GM12878 (cell line): ENCODE data around the gene THSD4. TPM values are rescaled to one million over a fixed set of nuclear protein-coding genes. Genes with fewer than 3 reads are reported as not detected.

ENCODE experiments used
- ATAC-seq: fragments of 200-7000 bp; cut with Tn5 transposase; 3 replicates; pipeline ENCODE4 v1.9.1; 2020; ENCODE audit warnings: mild to moderate bottlenecking, moderate library complexity
- BruUV-seq: library from RNA; stranded (reverse); fragments of 400-500 nt; replicated peaks from 2 replicates; lab custom pipeline; 2021; lab: Mats Ljungman, UMichigan
- CTCF ChIA-PET: fragments of 300-600 bp; sonication (Branson Sonifier 250); formaldehyde crosslinking; extraction: SDS; loops from one replicate; lab custom pipeline; 2021; ENCODE audit warnings: inconsistent platforms; lab: Yijun Ruan, JAX
- POLR2A ChIA-PET: fragments of 350-600 bp; formaldehyde crosslinking; extraction: SDS; loops from one replicate; lab custom pipeline; 2021; ENCODE audit warnings: inconsistent platforms; lab: Charles Lee
- RAD21 ChIA-PET: fragments of 300-600 bp; sonication (Branson Sonifier 250); formaldehyde crosslinking; loops from one replicate; lab custom pipeline; 2023; ENCODE audit warnings: antibody characterized with exemption; ENCODE audit not compliant: unreplicated experiment; lab: Charles Lee
- SMC1A ChIA-PET: fragments of 300-600 bp; sonication (Branson Sonifier 250); formaldehyde crosslinking; loops from one replicate; lab custom pipeline; 2023; ENCODE audit not compliant: unreplicated experiment, uncharacterized antibody; lab: Charles Lee
- DNase-seq: peaks from one replicate; pipeline ENCODE4 v3.0.0-alpha.2; 2011; ENCODE audit warnings: low read depth, low spot score
- FAIRE-seq: peaks from 3 replicates; lab custom pipeline; 2011; peaks lifted over from hg19 to GRCh38; lab: Jason Lieb, UNC
- H2AFZ ChIP-seq: 2 replicates; pipeline ENCODE4 v1.6.0; 2011; ENCODE audit warnings: low read depth, low read length, control low read depth; ENCODE audit not compliant: control insufficient read depth
- H3K27ac ChIP-seq: 2 replicates; pipeline ENCODE4 v1.5.1; 2011; ENCODE audit warnings: control low read depth; ENCODE audit not compliant: control insufficient read depth, insufficient read depth
- H3K27me3 ChIP-seq, 2 experiments: replicated peaks in 1 of 2; 2 replicates each; pipeline versions ENCODE4 v1.6.0 to v1.6.1; 2011; ENCODE audit warnings: low read length in 1 of 2; ENCODE audit not compliant: control insufficient read depth in 2 of 2, insufficient read depth in 2 of 2
- H3K36me3 ChIP-seq, 2 experiments: 2 replicates each; pipeline ENCODE4 v1.5.1; 2011; ENCODE audit warnings: low read length in 1 of 2; ENCODE audit not compliant: control insufficient read depth in 2 of 2, insufficient read depth in 2 of 2
- H3K4me1 ChIP-seq: 2 replicates; pipeline ENCODE4 v1.6.1; 2011; ENCODE audit warnings: mild to moderate bottlenecking, low read length, moderate library complexity, mixed read lengths; ENCODE audit not compliant: control insufficient read depth, insufficient read depth
- H3K4me2 ChIP-seq: 2 replicates; pipeline ENCODE4 v1.6.0; 2011; ENCODE audit warnings: control low read depth; ENCODE audit not compliant: control insufficient read depth, insufficient read depth
- H3K4me3 ChIP-seq: fragments of 200-600 bp; sonication (generic); 2 replicates; pipeline ENCODE4 v1.5.1; 2016
- H3K79me2 ChIP-seq: 2 replicates; pipeline ENCODE4 v1.6.0; 2011; ENCODE audit warnings: low read length; ENCODE audit not compliant: control insufficient read depth, insufficient read depth
- H3K9ac ChIP-seq: 2 replicates; pipeline ENCODE4 v1.8.0; 2011; ENCODE audit warnings: low read length, control low read depth, mixed read lengths; ENCODE audit not compliant: control insufficient read depth, insufficient read depth
- H3K9me3 ChIP-seq: replicated peaks from 3 replicates; pipeline ENCODE4 v1.5.1; 2011; ENCODE audit warnings: mild to moderate bottlenecking, low read length; ENCODE audit not compliant: control insufficient read depth, insufficient read depth
- H4K20me1 ChIP-seq: 2 replicates; pipeline ENCODE4 v1.6.0; 2011; ENCODE audit not compliant: control insufficient read depth, insufficient read depth
- BHLHE40 ChIP-seq, 2 experiments: fragments of 450-650 bp in 1 of 2; IDR thresholded peaks; 2 replicates each; pipeline ENCODE4 v1.6.1; 2011 to 2017; ENCODE audit warnings: low read depth in 2 of 2, borderline replicate concordance in 1 of 2, improper control_type of control experiment in 1 of 2, low read length in 1 of 2, mild to moderate bottlenecking in 1 of 2
- CHD2 ChIP-seq: IDR thresholded peaks from 2 replicates; pipeline ENCODE4 v1.6.1; 2011; ENCODE audit warnings: low read depth, low read length, improper control_type of control experiment, borderline replicate concordance
- EED ChIP-seq: sonication (generic); IDR thresholded peaks from 2 replicates; pipeline ENCODE4 v1.6.1; 2016; ENCODE audit warnings: antibody characterized with exemption, low read depth
- ESRRA ChIP-seq: IDR thresholded peaks from 2 replicates; pipeline ENCODE4 v1.6.1; 2012; ENCODE audit warnings: mild to moderate bottlenecking, low read length, improper control_type of control experiment
- LARP7 ChIP-seq: fragments of 450-650 bp; IDR thresholded peaks from 2 replicates; pipeline ENCODE4 v1.6.1; 2017; ENCODE audit warnings: mild to moderate bottlenecking
- PAX5 ChIP-seq: IDR thresholded peaks from 2 replicates; pipeline ENCODE4 v1.6.1; 2011; ENCODE audit warnings: low read depth, low read length, borderline replicate concordance
- PAX8 ChIP-seq: fragments of 450-650 bp; IDR thresholded peaks from 2 replicates; pipeline ENCODE4 v1.6.1; 2017; ENCODE audit warnings: mild to moderate bottlenecking, moderate library complexity
- SP1 ChIP-seq: IDR thresholded peaks from one replicate; pipeline ENCODE4 v1.6.1; 2011; ENCODE audit warnings: low read depth, low read length
- USF1 ChIP-seq: IDR thresholded peaks from 2 replicates; pipeline ENCODE4 v1.6.1; 2011; ENCODE audit warnings: borderline replicate concordance, low read depth, mild to moderate bottlenecking, moderate library complexity, mixed read lengths, low read length; ENCODE audit not compliant: insufficient read depth; ENCODE audit errors: extremely low read length
- ZBTB11 ChIP-seq: fragments of 450-650 bp; formaldehyde crosslinking; IDR thresholded peaks from 2 replicates; pipeline ENCODE4 v1.5.0; 2022; ENCODE audit warnings: mild to moderate bottlenecking, missing genetic modification characterization
- WGBS: methylation state at CpG from one replicate; pipeline ENCODE4 v1.1.6; 2016; ENCODE audit warnings: low lambda C conversion rate; ENCODE audit not compliant: insufficient replicate concordance, insufficient coverage; ENCODE audit errors: missing lambda C conversion rate; 5-methylcytosine and 5-hydroxymethylcytosine counted together
- in situ Hi-C: fragments of 300-500 bp; cut with MboI; formaldehyde crosslinking; loops from 9 replicates; pipeline ENCODE4 v1.14.3; 2018; ENCODE audit warnings: mixed read lengths
- intact Hi-C: fragments of 100-400 bp; cut with micrococcal nuclease; formaldehyde crosslinking; loops from one replicate; pipeline ENCODE4 v1.14.2; 2022; ENCODE audit not compliant: unreplicated experiment
- polyA plus RNA-seq, 11 experiments: library from polyadenylated mRNA; depleted of rRNA in 4 of 11; unstranded in 6 of 11; stranded (reverse) in 5 of 11; fragments of >200 nt; fragmentation: Nextera tagmentation in 4 of 11; fragmentation: Illumina TruSeq in 1 of 11; extraction: Ambion mirVana in 4 of 11; extraction: Trizol in 1 of 11; gene quantifications; 1 replicate in 1 of 11; 2 replicates in 10 of 11; pipeline versions ENCODE4 v1.2.1 to v1.2.3, GENCODE V29; 2011 to 2016; ENCODE audit warnings: inconsistent platforms in 2 of 11, missing spikeins in 2 of 11, low read depth in 1 of 11
- total RNA-seq, 4 experiments: library from RNA; depleted of rRNA in 3 of 4; stranded (reverse); fragments of >200 nt in 3 of 4; fragmentation: Illumina TruSeq in 1 of 4; extraction: Trizol in 1 of 4; gene quantifications; 2 replicates each; pipeline versions ENCODE4 v1.2.1 to v1.2.3, GENCODE V29; 2013 to 2021

THSD4 gene
- total and polyA plus RNA-seq, 10 of the 15 experiments (the other 5 are each of a cell fraction or from before 2014, with no cell fraction given): 0.04 to 0.13 (median 0.05) TPM; not detected in 7

- FAIRE-seq: no peak
- CTCF ChIA-PET: no interaction called here
- H3K27ac ChIP-seq: no peak overlapping the region
- SMC1A ChIA-PET: no interaction called here
- peaks cover 3% of the 10 kb centered on the region for H3K4me1 ChIP-seq
- H3K9me3 ChIP-seq: no peaks in the 10 kb centered on the region
- no peak for DNase-seq
- WGBS: 52% methylated on average over 8 of the region's 8 CpGs
- no peaks in the 10 kb centered on the region for H4K20me1 ChIP-seq
- no peaks in the 10 kb centered on the region for H3K36me3 ChIP-seq
- TF ChIP-seq LARP7 (no peak), SP1 (no peak), ESRRA (no peak), USF1 (no peak)
- in situ Hi-C loops (loop anchor here (10.0 kb wide), 2 partner anchors 345 to 355 kb away; no protein-coding TSS in a partner anchor), intact Hi-C loops (no loop called here)
- no peak overlapping the region for H3K4me3 ChIP-seq
- H3K9ac ChIP-seq: no peak overlapping the region
- H3K79me2 ChIP-seq: no peaks in the 10 kb centered on the region
- POLR2A ChIA-PET: no interaction called here
- RAD21 ChIA-PET: no interaction called here
- no peak overlapping the region for H2AFZ ChIP-seq
- ATAC-seq: no peak
- no TSS peak for BruUV-seq
- no peaks in the 10 kb centered on the region; a peak in 1 of 4 replicates for H3K27me3 ChIP-seq
- no peak overlapping the region for H3K4me2 ChIP-seq
Measured at GRCh38 chr15:71809346-71809745, 694.1 kb downstream of the THSD4 start.

GRCh38 chr15:71810256-71811035 is 695.2 kb downstream of the THSD4 start, which contains the start of gene NR2E3:
TSS of gene NR2E3 (plus strand) at chr15:71810554. CDS start at chr15:71810744, 190 bp downstream.
- no peaks in the 10 kb centered on the region for H3K4me1 ChIP-seq
- intact Hi-C loops: no loop called here
- no peak within 1 kb of the TSS for H3K9ac ChIP-seq
- no peaks in the 10 kb centered on the region for H3K9me3 ChIP-seq
- ChIA-PET SMC1A (no interaction called here), RAD21 (no interaction called here), POLR2A (no interaction called here), CTCF (interaction anchor here (1.4 kb wide), 1 partner anchor 26 kb away, joined by 3 read pairs; no protein-coding TSS in a partner anchor)
- 37% methylated on average over 12 of the region's 16 CpGs for WGBS
- no peak within 1 kb of the TSS for H3K4me2 ChIP-seq
- FAIRE-seq (no peak), ATAC-seq (no peak), DNase-seq (no peak)
- TF ChIP-seq PAX8 (no peak), PAX5 (no peak), BHLHE40 (IDR thresholded peaks at IDR 0.05; ENCODE audit: borderline replicate concordance in 1 of 2, low read depth in 2 of 2, low read length in 1 of 2) (no peak), ZBTB11 (CRISPR knock-in tag) (no peak), EED (no peak), CHD2 (no peak)
- no peaks in the 10 kb centered on the region for H3K79me2 ChIP-seq
- H3K36me3 ChIP-seq: no peaks in the 10 kb centered on the region
- in situ Hi-C loops: no loop called here
- no peak within 1 kb of the TSS for H3K4me3 ChIP-seq
- H3K27me3 ChIP-seq: no peaks in the 10 kb centered on the region; a peak in 1 of 4 replicates
- no TSS peak for BruUV-seq
- no peak within 1 kb of the TSS for H2AFZ ChIP-seq
- no peaks in the 10 kb centered on the region for H4K20me1 ChIP-seq
- H3K27ac ChIP-seq: no peak within 1 kb of the TSS
